H9 (cell line): Measurements from ENCODE around the gene YIPF5. TPM values are rescaled to one million over a fixed set of nuclear protein-coding genes. Genes with fewer than 3 reads are reported as not detected.

Experiments used
- DNase-seq: peaks from one replicate; pipeline ENCODE4 v3.0.0-alpha.2; 2017
- H2AFZ ChIP-seq: one replicate; pipeline ENCODE4 v1.6.1; 2013; ENCODE audit warnings: mild to moderate bottlenecking, low read length, control low read depth, moderate library complexity
- H2AK5ac ChIP-seq: 2 replicates; pipeline ENCODE4 v1.6.1; 2013; ENCODE audit warnings: low read length, control low read depth, mixed read lengths; ENCODE audit not compliant: insufficient read length
- H2BK120ac ChIP-seq: one replicate; pipeline ENCODE4 v1.6.1; 2013; ENCODE audit warnings: low read depth, mild to moderate bottlenecking, low read length, control low read depth, inconsistent platforms; ENCODE audit not compliant: poor library complexity, severe bottlenecking
- H2BK12ac ChIP-seq: 2 replicates; pipeline ENCODE4 v1.6.1; 2013; ENCODE audit warnings: low read length, control low read depth, mixed read lengths, low read depth; ENCODE audit not compliant: insufficient read length
- H2BK15ac ChIP-seq: 2 replicates; pipeline ENCODE4 v1.6.1; 2013; ENCODE audit warnings: low read depth, low read length, control low read depth
- H2BK20ac ChIP-seq: one replicate; pipeline ENCODE4 v1.6.1; 2013; ENCODE audit warnings: low read depth, mild to moderate bottlenecking, low read length, control low read depth, inconsistent platforms; ENCODE audit not compliant: poor library complexity, severe bottlenecking
- H2BK5ac ChIP-seq: 2 replicates; pipeline ENCODE4 v1.6.1; 2013; ENCODE audit warnings: low read length, control low read depth, mixed read lengths; ENCODE audit not compliant: insufficient read length
- H3K14ac ChIP-seq: 2 replicates; pipeline ENCODE4 v1.6.1; 2013; ENCODE audit warnings: low read length, control low read depth; ENCODE audit not compliant: insufficient read depth
- H3K18ac ChIP-seq: 2 replicates; pipeline ENCODE4 v1.6.1; 2013; ENCODE audit warnings: low read depth, mild to moderate bottlenecking, mixed read lengths, low read length, control low read depth; ENCODE audit not compliant: insufficient read length
- H3K23ac ChIP-seq: 2 replicates; pipeline ENCODE4 v1.6.1; 2013; ENCODE audit warnings: low read length, control low read depth, mixed read lengths, low read depth; ENCODE audit not compliant: insufficient read length
- H3K23me2 ChIP-seq: 2 replicates; pipeline ENCODE4 v1.6.1; 2013; ENCODE audit warnings: low read depth, mild to moderate bottlenecking, mixed read lengths, low read length, control low read depth; ENCODE audit not compliant: insufficient read length, poor library complexity, severe bottlenecking
- H3K27ac ChIP-seq: 2 replicates; pipeline ENCODE4 v1.5.1; 2013; ENCODE audit warnings: low read length, control low read depth, mixed read lengths, low read depth; ENCODE audit not compliant: insufficient read length
- H3K27me3 ChIP-seq: 2 replicates; pipeline ENCODE4 v1.6.1; 2013; ENCODE audit warnings: low read length, control low read depth, inconsistent platforms; ENCODE audit not compliant: insufficient read depth
- H3K4ac ChIP-seq: 2 replicates; pipeline ENCODE4 v1.6.1; 2013; ENCODE audit warnings: low read depth, mild to moderate bottlenecking, control low read depth, inconsistent platforms, low read length, moderate library complexity
- H3K4me1 ChIP-seq: 2 replicates; pipeline ENCODE4 v1.6.1; 2013; ENCODE audit warnings: low read length, control low read depth, inconsistent platforms; ENCODE audit not compliant: insufficient read depth
- H3K4me2 ChIP-seq: 2 replicates; pipeline ENCODE4 v1.6.1; 2013; ENCODE audit warnings: low read length, control low read depth, mixed read lengths; ENCODE audit not compliant: insufficient read length, insufficient read depth
- H3K56ac ChIP-seq: 2 replicates; pipeline ENCODE4 v1.6.1; 2013; ENCODE audit warnings: low read depth, mild to moderate bottlenecking, mixed read lengths, low read length, control low read depth; ENCODE audit not compliant: insufficient read length
- H3K79me1 ChIP-seq: 2 replicates; pipeline ENCODE4 v1.6.1; 2013; ENCODE audit warnings: low read depth, mild to moderate bottlenecking, moderate library complexity, low read length, control low read depth, inconsistent platforms; ENCODE audit not compliant: insufficient read depth, poor library complexity, severe bottlenecking
- H3K79me2 ChIP-seq: 2 replicates; pipeline ENCODE4 v1.6.1; 2013; ENCODE audit warnings: low read length, control low read depth, inconsistent platforms; ENCODE audit not compliant: insufficient read depth
- H3K9ac ChIP-seq: 2 replicates; pipeline ENCODE4 v1.6.1; 2013; ENCODE audit warnings: low read length, control low read depth, mixed read lengths; ENCODE audit not compliant: insufficient read length; ENCODE audit errors: extremely low read depth
- H3K9me3 ChIP-seq: one replicate; pipeline ENCODE4 v1.6.1; 2013; ENCODE audit warnings: low read depth, low read length, inconsistent platforms; ENCODE audit not compliant: control insufficient read depth
- H3T11ph ChIP-seq: one replicate; pipeline ENCODE4 v1.6.1; 2013; ENCODE audit warnings: mild to moderate bottlenecking, low read length, control low read depth, inconsistent platforms
- H4K20me1 ChIP-seq: one replicate; pipeline ENCODE4 v1.6.1; 2013; ENCODE audit not compliant: control insufficient read depth, insufficient read length, insufficient read depth
- H4K5ac ChIP-seq: 2 replicates; pipeline ENCODE4 v1.6.1; 2013; ENCODE audit warnings: low read depth, mild to moderate bottlenecking, mixed read lengths, low read length, control low read depth; ENCODE audit not compliant: insufficient read length
- H4K8ac ChIP-seq: replicated peaks from 2 replicates; pipeline ENCODE4 v1.6.1; 2013; ENCODE audit warnings: low read length, control low read depth, mixed read lengths, low read depth; ENCODE audit not compliant: insufficient read length
- H4K91ac ChIP-seq: 2 replicates; pipeline ENCODE4 v1.6.1; 2013; ENCODE audit warnings: low read depth, mild to moderate bottlenecking, moderate library complexity, mixed read lengths, low read length, control low read depth; ENCODE audit not compliant: insufficient read length
- H3K27ac Mint-ChIP-seq, 3 experiments: 2 replicates in 2 of 3; 3 replicates in 1 of 3; pipeline ENCODE4 v1.8.0; 2020 to 2021; ENCODE audit warnings: mixed read lengths in 3 of 3, mild to moderate bottlenecking in 1 of 3, moderate library complexity in 1 of 3
- H3K27me3 Mint-ChIP-seq: 2 replicates; pipeline ENCODE4 v1.8.0; 2021; ENCODE audit warnings: low read depth, mild to moderate bottlenecking, moderate library complexity, mixed read lengths
- H3K36me3 Mint-ChIP-seq, 3 experiments: 2 replicates in 2 of 3; 3 replicates in 1 of 3; pipeline ENCODE4 v1.8.0; 2020 to 2021; ENCODE audit warnings: low read depth in 3 of 3, mixed read lengths in 3 of 3; ENCODE audit not compliant: insufficient read depth in 1 of 3
- H3K4me1 Mint-ChIP-seq, 2 experiments: 2 replicates each; pipeline ENCODE4 v1.8.0; 2020; ENCODE audit warnings: mixed read lengths in 2 of 2
- H3K4me3 Mint-ChIP-seq, 2 experiments: 2 replicates in 1 of 2; 3 replicates in 1 of 2; pipeline ENCODE4 v1.8.0; 2020 to 2021; ENCODE audit warnings: mild to moderate bottlenecking in 2 of 2, mixed read lengths in 2 of 2, moderate library complexity in 1 of 2
- H3K9me3 Mint-ChIP-seq, 2 experiments: 2 replicates in 1 of 2; 3 replicates in 1 of 2; pipeline ENCODE4 v1.8.0; 2020; ENCODE audit warnings: mild to moderate bottlenecking in 2 of 2, mixed read lengths in 2 of 2, moderate library complexity in 1 of 2
- CTCF ChIP-seq: fragments of 200-600 bp; sonication (generic); conservative IDR thresholded peaks from 3 replicates; pipeline ENCODE4 v1.8.0; 2021; ENCODE audit warnings: antibody characterized with exemption, mild to moderate bottlenecking
- WGBS: extraction: QIAGEN DNeasy Blood & Tissue Kit; methylation state at CpG from one replicate; pipeline ENCODE4 v1.1.7; 2013; ENCODE audit warnings: missing lambda C conversion rate, low lambda C conversion rate, mixed read lengths; ENCODE audit not compliant: insufficient read length; ENCODE audit errors: extremely low coverage; 5-methylcytosine and 5-hydroxymethylcytosine counted together
- total RNA-seq: library from RNA; stranded (reverse); gene quantifications from 2 replicates; pipeline ENCODE4 v1.2.1, GENCODE V29; 2021

The YIPF5 gene
- total RNA-seq, 1 experiment from 2014 or later: 44.6 TPM

GRCh38 chr5:144130306-144130705 lies 40.2 kb downstream of the YIPF5 start:
- Mint-ChIP-seq H3K36me3 (no peaks in the 10 kb centered on the region), H3K4me1 (peaks cover 7% of the 10 kb centered on the region in 2 experiments)

More at GRCh38 chr5:144130306-144130705, 40.2 kb downstream of the YIPF5 start:
- no peaks in the 10 kb centered on the region for H3K79me1 ChIP-seq
- H2BK5ac ChIP-seq: no peak overlapping the region
- peaks cover 2% of the 10 kb centered on the region; the same call in 1 of the 2 replicates for H3K4me1 ChIP-seq
- H2BK12ac ChIP-seq: no peak overlapping the region
- no peak overlapping the region for H2AK5ac ChIP-seq
- Mint-ChIP-seq H3K27me3 (no peaks in the 10 kb centered on the region), H3K4me3 (no peak overlapping the region), H3K9me3 (no peaks in the 10 kb centered on the region), H3K27ac (no peak overlapping the region)
- no peak overlapping the region for H2BK120ac ChIP-seq
- H3K79me2 ChIP-seq: no peaks in the 10 kb centered on the region
- H2BK15ac ChIP-seq: no peak overlapping the region
- no peak overlapping the region for H3K18ac ChIP-seq
- H4K20me1 ChIP-seq: no peaks in the 10 kb centered on the region
- H3K23ac ChIP-seq: no peak overlapping the region
- no peak overlapping the region for H4K8ac ChIP-seq
- H3K56ac ChIP-seq: no peak overlapping the region
- no peaks in the 10 kb centered on the region for H3K27me3 ChIP-seq
- H3K9me3 ChIP-seq: no peaks in the 10 kb centered on the region
- H2BK20ac ChIP-seq: no peak overlapping the region
- no peak overlapping the region for H3K4ac ChIP-seq
- no peak overlapping the region for H3K14ac ChIP-seq
- no peak overlapping the region for H4K5ac ChIP-seq
- TF ChIP-seq CTCF: no peak
- H3K9ac ChIP-seq: no peak overlapping the region
- no peak overlapping the region for H2AFZ ChIP-seq
- no peak for DNase-seq
- no CpG with 5 or more reads among the region's 4 CpGs for WGBS
- no peak overlapping the region for H3T11ph ChIP-seq
- H3K4me2 ChIP-seq: no peak overlapping the region
- no peak overlapping the region for H3K27ac ChIP-seq
- H4K91ac ChIP-seq: no peak overlapping the region
- H3K23me2 ChIP-seq: no peaks in the 10 kb centered on the region
